ENCODE results near the gene CCDC74A.
"Not testable (repeated sequence)": the region's sequence is repeated elsewhere in the genome, so short reads cannot be mapped to it uniquely, and the experiment has no call there.

CCDC74A gene

GRCh38 chr2:131544006-131544812 lies 16.5 kb downstream of the CCDC74A start:
- H3K9me3 Mint-ChIP-seq; ATAC-seq; H3K27ac Mint-ChIP-seq; H3K27me3 Mint-ChIP-seq; DNase-seq; H3K36me3 Mint-ChIP-seq (ENCODE audit: low read depth); H3K4me1 Mint-ChIP-seq; H3K4me3 Mint-ChIP-seq: not testable (repeated sequence)

- not testable (repeated sequence) for H3K27ac Mint-ChIP-seq; ATAC-seq; H3K4me3 Mint-ChIP-seq; H3K36me3 Mint-ChIP-seq (ENCODE audit: low read depth); H3K4me1 Mint-ChIP-seq; H3K9me3 Mint-ChIP-seq; H3K27me3 Mint-ChIP-seq; DNase-seq
Measured at GRCh38 chr2:131544813-131545165, 17.1 kb downstream of the CCDC74A start.

- no peaks in the 10 kb centered on the region for H3K4me1 Mint-ChIP-seq
- H3K9me3 Mint-ChIP-seq: no peaks in the 10 kb centered on the region
- DNase-seq (no peak), ATAC-seq (no peak)
- no peak overlapping the region for H3K27ac Mint-ChIP-seq
- H3K36me3 Mint-ChIP-seq (ENCODE audit: low read depth): no peaks in the 10 kb centered on the region
- no peak overlapping the region for H3K4me3 Mint-ChIP-seq
- peaks cover 34% of the 10 kb centered on the region for H3K27me3 Mint-ChIP-seq
Measured at GRCh38 chr2:131552871-131553270, 25.2 kb downstream of the CCDC74A start.

- Mint-ChIP-seq H3K4me3 (no peak overlapping the region), H3K4me1 (no peaks in the 10 kb centered on the region), H3K27me3 (peaks cover 37% of the 10 kb centered on the region), H3K27ac (no peak overlapping the region), H3K36me3 (ENCODE audit: low read depth) (no peaks in the 10 kb centered on the region), H3K9me3 (no peaks in the 10 kb centered on the region)
- DNase-seq (no peak), ATAC-seq (no peak)
Measured at GRCh38 chr2:131556998-131557397, 29.3 kb downstream of the CCDC74A start.

GRCh38 chr2:131557558-131558321 lies 30.1 kb downstream of the CCDC74A start:
- Mint-ChIP-seq H3K27me3 (peaks cover 35% of the 10 kb centered on the region), H3K27ac (no peak overlapping the region), H3K4me1 (no peaks in the 10 kb centered on the region), H3K4me3 (no peak overlapping the region), H3K36me3 (ENCODE audit: low read depth) (no peaks in the 10 kb centered on the region), H3K9me3 (no peaks in the 10 kb centered on the region)
- no peak for DNase-seq
- ATAC-seq: no peak

- no peak for DNase-seq
- peaks cover 20% of the 10 kb centered on the region for H3K27me3 Mint-ChIP-seq
- H3K4me3 Mint-ChIP-seq: no peak overlapping the region
- no peaks in the 10 kb centered on the region for H3K36me3 Mint-ChIP-seq (ENCODE audit: low read depth)
- H3K4me1 Mint-ChIP-seq: no peaks in the 10 kb centered on the region
- no peaks in the 10 kb centered on the region for H3K9me3 Mint-ChIP-seq
- no peak for ATAC-seq
- H3K27ac Mint-ChIP-seq: no peak overlapping the region
Measured at GRCh38 chr2:131566371-131566770, 38.7 kb downstream of the CCDC74A start.

- Mint-ChIP-seq H3K27ac (no peak overlapping the region), H3K27me3 (peaks cover 17% of the 10 kb centered on the region), H3K4me1 (no peaks in the 10 kb centered on the region), H3K4me3 (no peak overlapping the region), H3K9me3 (no peaks in the 10 kb centered on the region), H3K36me3 (ENCODE audit: low read depth) (no peaks in the 10 kb centered on the region)
- ATAC-seq: no peak
- DNase-seq: no peak
Measured at GRCh38 chr2:131567891-131568290, 40.2 kb downstream of the CCDC74A start.

GRCh38 chr2:131568401-131568800 lies 40.7 kb downstream of the CCDC74A start:
- H3K9me3 Mint-ChIP-seq; DNase-seq; ATAC-seq; H3K27ac Mint-ChIP-seq; H3K4me3 Mint-ChIP-seq; H3K36me3 Mint-ChIP-seq (ENCODE audit: low read depth); H3K4me1 Mint-ChIP-seq: not testable (repeated sequence)
- H3K27me3 Mint-ChIP-seq: peaks cover 20% of the 10 kb centered on the region

- Mint-ChIP-seq H3K4me1 (no peaks in the 10 kb centered on the region), H3K27me3 (peaks cover 25% of the 10 kb centered on the region), H3K4me3 (no peak overlapping the region), H3K36me3 (ENCODE audit: low read depth) (no peaks in the 10 kb centered on the region), H3K27ac (no peak overlapping the region), H3K9me3 (no peaks in the 10 kb centered on the region)
- ATAC-seq (no peak), DNase-seq (no peak)
Measured at GRCh38 chr2:131572175-131572574, 44.5 kb downstream of the CCDC74A start.

- H3K9me3 Mint-ChIP-seq: no peaks in the 10 kb centered on the region
- no peaks in the 10 kb centered on the region for H3K4me1 Mint-ChIP-seq
- no peak overlapping the region for H3K27ac Mint-ChIP-seq
- DNase-seq (no peak), ATAC-seq (no peak)
- H3K36me3 Mint-ChIP-seq (ENCODE audit: low read depth): no peaks in the 10 kb centered on the region
- H3K27me3 Mint-ChIP-seq: peaks cover 18% of the 10 kb centered on the region
- H3K4me3 Mint-ChIP-seq: no peak overlapping the region
Measured at GRCh38 chr2:131577812-131578211, 50.1 kb downstream of the CCDC74A start.

GRCh38 chr2:131580187-131580586 lies 52.5 kb downstream of the CCDC74A start:
- ATAC-seq (no peak), DNase-seq (no peak)
- H3K4me1 Mint-ChIP-seq: no peaks in the 10 kb centered on the region
- no peaks in the 10 kb centered on the region for H3K36me3 Mint-ChIP-seq (ENCODE audit: low read depth)
- H3K27me3 Mint-ChIP-seq: peaks cover 27% of the 10 kb centered on the region
- no peak overlapping the region for H3K4me3 Mint-ChIP-seq
- H3K9me3 Mint-ChIP-seq: no peaks in the 10 kb centered on the region
- no peak overlapping the region for H3K27ac Mint-ChIP-seq
